Endodermal cell (in vitro differentiated cells): ENCODE measurements around the gene CYB5B. TPM values are rescaled to one million over a fixed set of nuclear protein-coding genes. Genes with fewer than 3 reads are reported as not detected.

Experiments used
- DNase-seq: peaks from one replicate; pipeline ENCODE4 v3.0.0-alpha.2; 2017
- H3K27ac ChIP-seq: 2 replicates; pipeline ENCODE4 v1.5.1; 2013; ENCODE audit warnings: mild to moderate bottlenecking, low read depth, low read length, moderate library complexity
- H3K27me3 ChIP-seq: 2 replicates; pipeline ENCODE4 v1.6.1; 2013; ENCODE audit warnings: mild to moderate bottlenecking, low read length, moderate library complexity; ENCODE audit not compliant: insufficient read depth, control insufficient read depth, poor library complexity, severe bottlenecking
- H3K36me3 ChIP-seq: 2 replicates; pipeline ENCODE4 v1.7.0; 2013; ENCODE audit warnings: mild to moderate bottlenecking, low read length, moderate library complexity; ENCODE audit not compliant: control insufficient read depth, insufficient read depth
- H3K4me1 ChIP-seq: one replicate; pipeline ENCODE4 v1.7.0; 2013; ENCODE audit warnings: low read length; ENCODE audit not compliant: control insufficient read depth, insufficient read depth
- H3K4me3 ChIP-seq: 2 replicates; pipeline ENCODE4 v1.5.1; 2013; ENCODE audit warnings: mild to moderate bottlenecking, low read length, moderate library complexity
- H3K9ac ChIP-seq: 2 replicates; pipeline ENCODE4 v1.6.1; 2013; ENCODE audit warnings: mild to moderate bottlenecking, low read length, moderate library complexity; ENCODE audit not compliant: poor library complexity, severe bottlenecking; ENCODE audit errors: extremely low read depth
- H3K9me3 ChIP-seq: 2 replicates; pipeline ENCODE4 v1.6.1; 2013; ENCODE audit warnings: mild to moderate bottlenecking, low read length, moderate library complexity; ENCODE audit not compliant: control insufficient read depth
- H3K27ac Mint-ChIP-seq: 2 replicates; pipeline ENCODE4 v1.8.0; 2020; ENCODE audit warnings: mixed read lengths
- H3K27me3 Mint-ChIP-seq: 2 replicates; pipeline ENCODE4 v1.8.0; 2021; ENCODE audit warnings: mild to moderate bottlenecking, mixed read lengths; ENCODE audit not compliant: insufficient read depth
- H3K36me3 Mint-ChIP-seq: 2 replicates; pipeline ENCODE4 v1.8.0; 2020; ENCODE audit warnings: low read depth, mixed read lengths
- H3K4me1 Mint-ChIP-seq: 2 replicates; pipeline ENCODE4 v1.8.0; 2020; ENCODE audit warnings: mixed read lengths
- H3K4me3 Mint-ChIP-seq: 2 replicates; pipeline ENCODE4 v1.8.0; 2020; ENCODE audit warnings: mild to moderate bottlenecking, moderate library complexity, mixed read lengths
- H3K9me3 Mint-ChIP-seq: 2 replicates; pipeline ENCODE4 v1.8.0; 2020; ENCODE audit warnings: mild to moderate bottlenecking, mixed read lengths
- CTCF ChIP-seq: fragments of 200-600 bp; sonication (generic); conservative IDR thresholded peaks from 2 replicates; pipeline ENCODE4 v1.5.0; 2021; ENCODE audit warnings: antibody characterized with exemption, mild to moderate bottlenecking
- WGBS, 2 experiments: methylation state at CpG; one replicate each; pipeline versions ENCODE4 v1.1.5 to v1.1.7; 2013; ENCODE audit warnings: missing lambda C conversion rate in 2 of 2, mixed read lengths in 1 of 2; ENCODE audit not compliant: insufficient coverage in 1 of 2, insufficient read length in 1 of 2; 5-methylcytosine and 5-hydroxymethylcytosine counted together
- total RNA-seq, 2 donors: library from RNA; stranded (reverse); fragmentation: NEBNext Ultra II Directional in 1 of 2; extraction: Animal tissue kit (Norgen Biotek cat#: 25700) in 1 of 2; gene quantifications; 2 replicates in 1 of 2; 3 replicates in 1 of 2; pipeline ENCODE4 v1.2.1, GENCODE V29; 2021

Gene CYB5B
- total RNA-seq, 2 donors from 2014 or later, result 123 to 131 TPM

GRCh38 chr16:69497876-69498596 lies 73.6 kb downstream of the CYB5B start:
- DNase-seq, result peak; percentile 49
- Mint-ChIP-seq H3K36me3 (no peaks in the 10 kb centered on the region), H3K4me1 (peaks cover 13% of the 10 kb centered on the region), H3K9me3 (no peaks in the 10 kb centered on the region), H3K27ac (peak overlapping the region; percentile 17), H3K4me3 (no peak overlapping the region), H3K27me3 (no peaks in the 10 kb centered on the region)
- no peaks in the 10 kb centered on the region for H3K4me1 ChIP-seq
- TF ChIP-seq CTCF, result no peak
- H3K9ac ChIP-seq, result no peak overlapping the region
- no peaks in the 10 kb centered on the region for H3K36me3 ChIP-seq
- no peak overlapping the region for H3K27ac ChIP-seq
- WGBS, 2 experiments, result 86 to 88% methylated on average over 10 to 16 of the region's 16 CpGs
- no peaks in the 10 kb centered on the region for H3K9me3 ChIP-seq
- no peaks in the 10 kb centered on the region for H3K27me3 ChIP-seq
- no peak overlapping the region for H3K4me3 ChIP-seq

GRCh38 chr16:69498926-69499325 lies 74.5 kb downstream of the CYB5B start:
- WGBS, 2 experiments, result 95 to 99% methylated on average over 5 of the region's 5 CpGs
- H3K27ac ChIP-seq, result no peak overlapping the region
- Mint-ChIP-seq H3K36me3 (no peaks in the 10 kb centered on the region), H3K9me3 (no peaks in the 10 kb centered on the region), H3K27me3 (no peaks in the 10 kb centered on the region), H3K27ac (no peak overlapping the region), H3K4me1 (peaks cover 13% of the 10 kb centered on the region), H3K4me3 (no peak overlapping the region)
- no peak for TF ChIP-seq CTCF
- no peak overlapping the region for H3K4me3 ChIP-seq
- no peaks in the 10 kb centered on the region for H3K9me3 ChIP-seq
- H3K9ac ChIP-seq, result no peak overlapping the region
- H3K27me3 ChIP-seq, result no peaks in the 10 kb centered on the region
- H3K36me3 ChIP-seq, result no peaks in the 10 kb centered on the region
- H3K4me1 ChIP-seq, result no peaks in the 10 kb centered on the region
- no peak for DNase-seq

GRCh38 chr16:69499541-69500230 lies 75.3 kb downstream of the CYB5B start:
- no peak overlapping the region for H3K9ac ChIP-seq
- H3K4me1 Mint-ChIP-seq, result peaks cover 13% of the 10 kb centered on the region

More at GRCh38 chr16:69499541-69500230, 75.3 kb downstream of the CYB5B start:
- no peak for TF ChIP-seq CTCF
- Mint-ChIP-seq H3K27me3 (no peaks in the 10 kb centered on the region), H3K27ac (no peak overlapping the region), H3K4me3 (no peak overlapping the region), H3K36me3 (no peaks in the 10 kb centered on the region), H3K9me3 (no peaks in the 10 kb centered on the region)
- Histone ChIP-seq H3K4me1 (no peaks in the 10 kb centered on the region), H3K36me3 (no peaks in the 10 kb centered on the region), H3K9me3 (no peaks in the 10 kb centered on the region), H3K27me3 (no peaks in the 10 kb centered on the region), H3K27ac (no peak overlapping the region), H3K4me3 (no peak overlapping the region)
- WGBS, 2 experiments, result 93 to 97% methylated on average over 7 to 11 of the region's 11 CpGs
- no peak for DNase-seq
